ENCODE data around the gene COLGALT1.
"Not testable (repeated sequence)": the region's sequence is repeated elsewhere in the genome, so short reads cannot be mapped to it uniquely, and the experiment has no call there.

The COLGALT1 gene

GRCh38 chr19:17565611-17566010 lies 10.2 kb downstream of the COLGALT1 start:
- H3K4me3 ChIP-seq (ENCODE audit: low read depth, low read length), result no peak overlapping the region
- peaks cover 75% of the 10 kb centered on the region for H3K36me3 ChIP-seq
- no peaks in the 10 kb centered on the region for H3K27me3 ChIP-seq (ENCODE audit: insufficient read depth, low read depth, severe bottlenecking)
- H3K27ac ChIP-seq, result no peak overlapping the region
- H3K9me3 ChIP-seq (ENCODE audit: severe bottlenecking), result no peaks in the 10 kb centered on the region
- no peak for TF ChIP-seq CTCF (IDR thresholded peaks at IDR 0.05; ENCODE audit: low read depth, low read length)
- no peak for DNase-seq

- no peaks in the 10 kb centered on the region for H3K27me3 ChIP-seq (ENCODE audit: insufficient read depth, low read depth, severe bottlenecking)
- no peaks in the 10 kb centered on the region for H3K9me3 ChIP-seq (ENCODE audit: severe bottlenecking)
- peaks cover 83% of the 10 kb centered on the region for H3K36me3 ChIP-seq
- H3K4me3 ChIP-seq (ENCODE audit: low read depth, low read length), result no peak overlapping the region
- no peak overlapping the region for H3K27ac ChIP-seq
- no peak for TF ChIP-seq CTCF (IDR thresholded peaks at IDR 0.05; ENCODE audit: low read depth, low read length)
- no peak for DNase-seq
Measured at GRCh38 chr19:17567940-17568339, 12.5 kb downstream of the COLGALT1 start.

- not testable (repeated sequence) for H3K27ac ChIP-seq; DNase-seq; H3K4me3 ChIP-seq (ENCODE audit: low read depth, low read length); H3K27me3 ChIP-seq (ENCODE audit: insufficient read depth, low read depth, severe bottlenecking); H3K9me3 ChIP-seq (ENCODE audit: severe bottlenecking)
- peaks cover 88% of the 10 kb centered on the region for H3K36me3 ChIP-seq
Measured at GRCh38 chr19:17570291-17570690, 14.8 kb downstream of the COLGALT1 start.

- Histone ChIP-seq H3K9me3 (ENCODE audit: severe bottlenecking) (no peaks in the 10 kb centered on the region), H3K4me3 (ENCODE audit: low read depth, low read length) (no peak overlapping the region), H3K27me3 (ENCODE audit: insufficient read depth, low read depth, severe bottlenecking) (no peaks in the 10 kb centered on the region), H3K27ac (no peak overlapping the region), H3K36me3 (peaks cover 88% of the 10 kb centered on the region)
- TF ChIP-seq CTCF (IDR thresholded peaks at IDR 0.05; ENCODE audit: low read depth, low read length), result no peak
- no peak for DNase-seq
Measured at GRCh38 chr19:17570791-17571190, 15.3 kb downstream of the COLGALT1 start.

GRCh38 chr19:17572638-17573037 lies 17.2 kb downstream of the COLGALT1 start:
- H3K36me3 ChIP-seq, result peaks cover 80% of the 10 kb centered on the region

More at GRCh38 chr19:17572638-17573037, 17.2 kb downstream of the COLGALT1 start:
- no peak for TF ChIP-seq CTCF (IDR thresholded peaks at IDR 0.05; ENCODE audit: low read depth, low read length)
- Histone ChIP-seq H3K27ac (no peak overlapping the region), H3K27me3 (ENCODE audit: insufficient read depth, low read depth, severe bottlenecking) (no peaks in the 10 kb centered on the region), H3K4me3 (ENCODE audit: low read depth, low read length) (no peak overlapping the region), H3K9me3 (ENCODE audit: severe bottlenecking) (no peaks in the 10 kb centered on the region)
- no peak for DNase-seq

All from WERI-Rb-1 (cell line).